NCI-H146 treated with DMSO at 0.1 percent for 48 hours (cell line): ENCODE results near the gene TJP3.

Experiments used
- DNase-seq: peaks from one replicate; lab custom pipeline; 2025; ENCODE audit not compliant: unreplicated experiment; lab: John Stamatoyannopoulos, UW

TJP3 gene

DNA sequence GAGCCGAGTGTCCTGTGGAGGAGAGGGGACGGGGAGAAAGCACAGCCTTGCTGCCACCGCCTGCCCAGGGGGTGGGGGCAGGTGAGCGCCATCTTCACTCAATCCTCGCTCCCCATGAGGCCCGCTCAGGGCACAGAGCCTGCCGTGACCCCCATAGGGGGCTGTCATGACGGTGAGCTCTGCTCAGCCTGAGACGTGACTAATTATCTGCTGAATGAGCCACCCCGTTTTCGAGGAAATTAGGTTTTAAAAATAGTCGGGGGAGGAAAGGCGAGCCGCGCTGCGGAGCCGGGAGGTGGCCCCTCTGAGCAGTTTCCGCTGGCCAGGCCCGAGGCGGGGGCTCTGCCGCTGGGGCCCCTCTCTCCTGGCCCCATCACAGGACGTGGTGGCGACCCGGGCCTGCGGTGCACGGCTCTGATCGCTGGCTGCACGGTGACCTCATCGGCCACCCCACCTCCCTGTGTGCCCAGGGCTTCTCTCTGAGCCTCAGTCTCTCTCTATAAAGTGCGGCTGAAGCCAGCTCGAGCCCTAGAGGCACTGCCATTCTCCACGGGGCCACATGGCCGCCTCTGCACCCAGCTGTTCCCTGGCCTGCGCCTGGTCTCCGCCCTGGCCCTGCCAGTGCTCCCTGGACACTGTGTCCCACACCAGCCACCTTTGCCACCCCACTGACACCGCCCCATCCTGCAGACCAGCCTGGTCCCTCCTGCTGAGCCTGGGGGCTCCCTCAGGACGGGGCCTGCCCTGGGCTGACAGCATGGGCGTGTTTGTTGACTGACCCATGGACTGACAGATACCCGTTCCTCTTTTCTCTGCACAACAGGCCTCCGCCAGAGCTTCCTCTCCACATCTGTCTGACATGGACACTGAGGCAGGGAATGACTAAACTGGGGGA is 36.3 kb upstream of the TJP3 start:
- DNase-seq, result no peak

DNA sequence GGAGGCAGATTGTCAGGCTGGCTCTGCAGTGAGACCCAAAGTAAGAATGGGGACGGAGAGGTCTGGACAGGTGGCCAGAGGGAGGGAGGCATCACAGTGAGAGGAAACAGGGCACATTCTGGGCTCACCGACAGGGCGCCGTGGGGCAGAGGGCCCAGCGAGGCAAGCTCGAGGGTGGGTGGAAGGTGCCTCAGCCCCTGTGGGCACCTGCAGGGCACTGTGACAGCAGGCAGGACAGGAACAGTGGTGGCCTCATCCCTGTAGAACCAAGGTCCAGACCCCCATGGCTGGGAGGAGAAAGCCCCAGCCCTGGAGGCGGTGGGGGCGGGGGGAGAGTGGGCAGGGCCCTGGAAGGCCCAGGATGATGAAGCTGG is 35.6 kb upstream of the TJP3 start:
- no peak for DNase-seq

DNA sequence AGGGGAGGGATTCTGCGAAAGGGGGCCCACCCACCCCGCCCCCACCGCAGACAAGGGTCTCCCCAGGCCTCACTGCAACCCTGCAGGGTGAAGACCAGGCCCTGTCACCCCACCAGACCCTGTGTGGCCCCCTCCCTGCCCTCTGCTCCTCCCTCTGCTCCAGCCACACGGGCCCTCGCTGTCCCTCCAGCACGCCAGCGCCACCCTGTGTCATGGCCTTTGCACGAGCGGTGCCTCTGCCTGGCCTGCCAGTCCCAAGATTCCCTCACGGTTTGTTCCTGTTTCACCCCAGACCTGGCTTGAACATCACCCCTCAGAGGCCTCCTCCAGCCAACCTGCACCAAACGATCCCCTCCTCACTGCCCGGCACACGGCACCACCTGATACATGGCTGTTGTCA is 35.2 kb upstream of the TJP3 start:
- DNase-seq, result no peak

DNA sequence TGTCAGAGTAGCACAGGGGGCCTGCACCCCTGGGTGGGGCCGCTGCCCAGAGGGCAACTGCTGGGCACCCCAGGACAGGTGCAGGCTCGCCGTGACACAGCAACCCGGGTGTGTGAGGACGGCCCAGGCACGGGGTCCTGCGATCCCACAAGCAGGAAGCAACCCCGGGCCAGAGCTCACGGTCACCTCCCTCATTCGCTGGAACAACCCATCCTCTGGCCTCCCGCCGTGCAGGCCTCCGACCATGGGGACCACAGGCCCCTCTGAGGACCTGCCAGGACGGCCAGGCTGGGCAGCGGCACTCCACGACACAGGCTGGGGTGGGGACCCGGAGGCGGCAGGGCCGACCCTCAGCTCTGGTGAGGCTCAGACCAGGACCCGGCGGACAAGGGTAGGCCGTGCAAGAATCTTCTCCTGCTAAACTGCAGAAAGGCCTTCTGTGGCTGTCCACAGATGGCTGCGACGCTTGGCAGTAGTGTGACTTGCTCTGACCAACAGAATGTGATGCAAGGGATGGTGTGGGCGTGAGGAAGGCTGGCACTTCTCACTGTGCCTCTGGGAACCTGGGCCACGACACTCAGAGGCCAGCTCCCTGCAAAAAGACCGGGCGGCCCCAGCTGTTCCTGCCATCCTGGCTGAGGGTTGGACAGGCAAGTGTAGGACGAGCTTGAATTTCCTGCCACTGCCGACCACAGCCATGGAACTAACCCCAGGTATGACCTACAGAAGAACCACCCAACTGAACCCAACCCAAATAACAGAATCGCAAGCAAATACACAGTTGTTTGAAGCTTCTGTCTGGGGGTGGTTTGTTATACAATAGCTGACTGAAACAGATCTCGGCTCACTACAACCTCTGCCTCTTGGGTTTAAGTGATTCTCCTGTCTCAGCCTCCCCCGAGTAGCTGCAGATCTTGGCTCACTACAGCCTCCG is 34.4 kb upstream of the TJP3 start:
- no peak for DNase-seq

DNA sequence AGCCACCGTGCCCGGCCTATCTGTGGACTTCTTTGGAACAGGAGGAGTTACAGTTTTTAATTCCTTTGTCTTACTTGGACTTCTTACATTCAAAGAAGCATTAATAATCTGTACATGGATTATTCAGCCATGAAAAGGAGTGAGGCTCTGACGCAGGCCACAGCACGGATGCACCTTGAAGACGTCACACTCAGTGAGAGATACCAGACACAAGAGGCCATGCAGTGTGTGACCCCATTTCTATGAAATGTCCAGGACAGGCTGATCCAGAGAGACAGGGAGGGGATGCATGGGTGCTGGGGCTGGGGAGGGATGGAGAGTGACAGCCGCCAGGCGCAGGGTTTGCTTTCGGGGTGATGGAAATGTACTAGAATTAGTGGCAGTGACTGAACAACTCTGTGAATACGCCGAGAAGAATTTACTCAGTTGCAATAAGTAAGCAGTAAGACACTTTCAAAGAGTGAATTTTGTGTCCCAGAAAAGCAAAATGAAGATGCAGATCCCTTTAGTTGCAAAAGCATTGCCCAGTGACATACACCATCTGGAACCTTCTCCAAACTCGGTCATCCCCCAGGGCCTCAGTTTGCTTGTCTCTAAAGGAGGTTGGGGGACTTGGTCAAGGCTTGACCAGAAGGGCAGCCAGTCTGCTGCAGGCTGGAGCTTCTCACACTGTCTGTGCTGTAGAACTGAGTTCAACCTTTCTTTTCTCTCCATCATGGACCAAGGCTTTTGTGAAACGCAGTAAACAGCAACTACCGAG is 33.2 kb upstream of the TJP3 start:
- no peak for DNase-seq

DNA sequence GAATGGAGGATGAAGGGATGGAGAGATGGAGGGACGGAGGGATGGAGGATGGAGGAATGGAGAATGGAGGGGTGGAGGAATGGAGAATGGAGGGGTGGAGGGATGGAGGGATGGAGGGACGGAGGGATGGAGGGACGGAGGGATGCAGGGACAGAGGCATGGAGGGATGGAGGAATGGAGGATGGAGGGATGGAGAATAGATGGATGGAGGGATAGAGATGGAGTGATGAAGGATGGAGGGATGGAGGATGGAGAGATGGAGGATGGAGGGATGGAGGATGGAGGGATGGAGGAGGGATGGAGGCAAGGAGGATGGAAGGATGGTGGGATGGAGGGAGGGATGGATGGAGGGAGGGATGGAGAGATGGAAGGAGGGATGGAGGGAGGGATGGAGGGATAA is 30.0 kb upstream of the TJP3 start:
- no peak for DNase-seq

DNA sequence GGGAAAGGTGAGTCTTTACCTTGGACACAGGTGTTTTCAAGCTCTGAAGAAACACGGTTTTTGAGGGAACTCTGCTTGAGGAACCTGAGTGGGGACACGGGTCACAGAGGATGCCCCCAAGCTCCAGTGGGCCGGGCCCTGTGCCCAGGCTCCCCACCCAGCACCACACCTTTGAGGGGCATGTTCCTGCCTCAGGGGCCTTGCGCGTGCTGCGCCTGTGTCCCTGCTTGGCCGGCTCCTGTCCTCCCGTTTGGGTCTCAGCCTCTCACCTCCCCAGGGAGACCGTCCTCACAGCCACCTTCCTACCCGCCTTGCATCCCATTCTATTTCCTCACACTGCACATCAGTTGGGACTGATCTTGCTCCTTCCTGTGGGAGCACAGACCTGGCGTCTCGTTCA is 29.0 kb upstream of the TJP3 start:
- no peak for DNase-seq

DNA sequence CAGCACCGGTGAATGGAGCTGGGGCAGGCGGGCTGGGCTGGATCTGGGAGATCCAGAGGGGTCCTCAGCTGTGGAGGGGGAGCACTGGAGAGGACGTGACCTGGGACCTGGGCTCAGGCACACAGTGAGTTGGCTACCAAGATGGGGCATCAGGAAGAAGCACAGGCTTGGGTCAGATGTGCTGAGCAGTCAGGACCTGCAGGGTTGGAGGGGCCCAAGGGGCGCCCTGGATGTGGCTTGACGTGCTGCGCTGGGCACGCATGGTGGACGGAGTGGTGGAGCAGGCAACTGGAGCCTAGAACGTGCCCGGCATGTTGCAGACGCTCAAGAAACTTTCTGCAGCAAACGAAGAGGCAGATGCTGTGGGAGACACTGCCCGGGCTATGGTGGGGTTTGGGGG is 28.6 kb upstream of the TJP3 start:
- DNase-seq, result no peak

DNA sequence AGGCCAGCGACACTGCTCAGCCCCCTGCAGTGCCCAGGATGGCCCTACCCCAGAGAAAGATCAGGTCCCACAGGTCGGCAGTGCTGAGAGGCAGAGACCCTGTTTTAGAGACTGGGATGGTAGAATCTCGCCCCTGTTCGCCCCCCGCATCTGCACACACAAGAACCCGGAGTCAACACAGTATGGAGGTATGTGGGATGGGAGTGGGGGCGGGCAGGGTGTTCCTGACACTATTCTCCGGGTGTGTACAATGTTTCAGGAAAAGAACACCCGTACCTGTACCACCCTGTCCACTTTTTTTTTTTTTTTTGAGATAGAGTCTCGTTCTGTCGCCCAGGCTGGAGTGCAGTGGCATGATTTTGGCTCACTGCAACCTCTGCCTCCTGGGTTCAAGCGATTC is 27.2 kb upstream of the TJP3 start:
- no peak for DNase-seq

DNA sequence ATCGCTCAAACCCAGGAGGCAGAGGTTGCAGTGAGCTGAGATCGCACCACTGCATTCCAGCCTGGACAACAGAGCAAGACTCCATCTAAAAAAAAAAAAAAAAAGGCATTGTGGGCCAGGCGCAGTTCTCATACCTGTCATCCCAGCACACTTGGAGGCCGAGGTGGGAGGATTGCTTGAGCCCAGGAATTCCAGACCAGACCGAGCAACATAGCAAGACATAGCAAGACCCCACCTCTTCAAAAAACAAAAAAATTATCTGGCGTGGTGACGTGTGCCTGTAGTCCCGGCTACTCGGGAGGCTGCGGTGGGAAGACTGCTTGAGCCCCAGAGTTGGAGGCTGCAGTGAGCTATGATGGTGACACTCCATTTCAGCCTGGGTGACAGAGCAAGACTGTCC is 25.9 kb upstream of the TJP3 start:
- DNase-seq, result no peak

DNA sequence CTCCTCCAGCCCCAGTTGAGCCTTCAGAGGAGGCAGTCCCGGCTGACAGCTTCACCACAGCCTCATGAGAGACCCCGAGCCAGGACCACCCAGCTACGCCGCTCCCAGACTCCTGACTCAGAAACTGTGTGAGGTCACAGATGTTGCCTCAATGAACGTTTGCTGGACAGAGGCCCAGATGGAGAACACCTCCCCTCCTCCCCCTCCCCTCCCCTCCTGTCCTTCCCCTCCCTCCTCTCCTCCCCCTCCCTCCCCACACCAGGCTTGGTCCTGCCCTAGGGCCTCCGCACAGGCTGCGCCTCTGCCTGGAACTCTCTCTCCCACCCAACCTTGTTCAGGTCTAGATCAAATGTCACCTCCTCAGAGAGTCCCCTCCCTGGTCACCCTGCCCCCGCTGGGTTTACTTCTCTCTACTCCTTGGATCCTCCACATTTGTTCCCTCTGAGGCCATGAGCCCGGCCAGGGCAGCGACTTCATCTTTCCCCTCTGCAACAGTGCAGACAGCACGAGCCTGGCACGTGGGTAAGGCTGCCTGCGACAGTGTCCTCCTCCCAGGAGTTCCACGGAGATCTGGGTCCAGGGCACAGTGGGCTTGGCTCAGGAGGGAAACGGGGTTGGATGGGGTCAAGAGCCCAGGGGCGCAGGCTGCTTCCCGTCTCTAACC is 25.3 kb upstream of the TJP3 start:
- DNase-seq, result no peak

DNA sequence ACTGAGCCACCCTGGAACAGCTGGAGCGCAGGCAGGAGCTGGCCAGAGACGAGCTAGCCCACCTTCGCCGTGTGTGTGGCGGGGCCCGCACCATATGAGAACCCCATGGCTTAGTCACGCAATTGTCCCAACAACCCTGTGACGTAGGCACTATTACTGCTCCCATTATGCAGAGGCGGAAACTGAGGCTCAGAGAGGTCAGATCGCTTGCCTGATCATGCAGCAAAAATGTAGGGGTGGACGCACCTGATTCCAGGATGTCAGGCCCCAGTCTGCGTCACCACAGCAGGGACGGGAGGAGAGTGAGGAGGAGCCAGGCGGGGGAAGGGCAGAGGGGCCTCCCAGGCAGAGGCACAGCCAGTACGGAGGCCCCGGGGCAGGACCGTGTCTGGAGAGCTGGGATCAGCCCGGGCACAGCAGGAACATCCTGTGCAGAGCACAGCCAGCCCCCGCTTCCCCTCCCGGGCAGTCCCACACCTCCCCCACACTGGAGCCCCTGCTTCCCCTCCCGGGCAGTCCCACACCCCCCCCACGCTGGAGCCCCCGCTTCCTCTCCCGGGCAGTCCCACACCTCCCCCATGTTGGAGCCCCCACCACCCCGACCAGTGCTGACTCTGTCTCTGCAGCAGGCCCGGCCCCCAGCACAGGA is 24.7 kb upstream of the TJP3 start:
- no peak for DNase-seq

DNA sequence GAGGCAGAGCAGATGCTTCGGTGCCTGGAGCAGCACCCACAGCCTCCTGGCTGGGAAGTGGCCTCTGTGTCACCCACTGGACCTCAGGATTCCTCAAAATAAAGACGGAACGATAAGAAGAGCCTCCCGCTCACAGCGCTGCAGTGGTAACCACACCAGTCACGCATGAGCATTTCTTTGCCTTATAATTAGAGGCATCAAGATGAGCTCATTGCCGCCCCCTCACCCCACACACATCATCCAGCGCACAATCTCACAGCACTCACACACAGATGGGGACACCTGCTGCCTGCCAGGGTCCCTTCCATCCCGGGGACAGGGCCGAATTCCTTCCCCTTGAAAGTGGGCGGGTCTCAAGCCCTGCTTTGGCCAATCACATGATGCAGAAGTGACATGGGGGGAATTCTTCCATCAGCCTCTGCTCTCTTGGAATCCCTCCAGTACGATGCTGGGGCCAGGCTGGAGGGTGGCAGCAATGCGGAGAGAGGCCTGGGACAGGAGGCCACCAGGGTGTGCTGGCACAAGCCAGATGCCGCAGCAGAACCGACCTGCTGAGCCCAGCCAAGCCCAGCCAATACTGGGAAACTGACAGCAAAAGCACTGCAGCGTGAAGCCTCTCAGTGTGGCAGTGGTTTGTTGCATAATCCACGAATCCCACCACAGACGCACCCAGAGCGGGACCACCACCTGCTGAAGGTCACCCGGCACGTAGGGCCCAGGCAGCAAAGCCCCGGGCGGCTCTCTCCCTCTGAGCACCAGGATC is 23.9 kb upstream of the TJP3 start:
- DNase-seq, result no peak

DNA sequence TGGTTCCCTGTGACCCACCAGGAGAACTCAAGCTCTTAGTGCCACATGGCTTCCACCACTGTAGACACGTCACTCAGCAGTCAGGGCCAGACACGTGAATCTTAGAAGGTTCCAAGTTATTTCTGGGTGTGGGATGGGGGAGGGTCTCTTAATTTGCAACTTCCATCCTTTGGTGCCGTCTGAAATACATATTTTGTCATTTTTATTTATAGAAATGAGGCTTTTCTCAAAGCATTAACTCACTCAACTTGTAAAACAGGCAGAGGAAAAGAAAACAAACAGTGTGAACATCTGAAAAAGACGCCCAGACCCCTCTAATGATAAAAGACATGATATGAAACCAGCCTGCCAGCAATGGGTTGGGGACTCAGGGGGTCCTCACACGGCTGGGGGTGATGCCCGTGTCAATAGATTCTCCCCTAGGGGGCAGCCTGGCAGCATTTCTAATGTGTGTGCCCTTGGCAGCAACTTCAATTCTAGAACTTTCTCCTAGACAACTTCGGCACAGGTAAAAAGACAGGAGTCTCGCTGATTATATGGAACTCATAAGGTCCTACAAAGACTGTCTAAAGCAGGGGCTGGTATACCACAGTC is 23.3 kb upstream of the TJP3 start:
- no peak for DNase-seq

DNA sequence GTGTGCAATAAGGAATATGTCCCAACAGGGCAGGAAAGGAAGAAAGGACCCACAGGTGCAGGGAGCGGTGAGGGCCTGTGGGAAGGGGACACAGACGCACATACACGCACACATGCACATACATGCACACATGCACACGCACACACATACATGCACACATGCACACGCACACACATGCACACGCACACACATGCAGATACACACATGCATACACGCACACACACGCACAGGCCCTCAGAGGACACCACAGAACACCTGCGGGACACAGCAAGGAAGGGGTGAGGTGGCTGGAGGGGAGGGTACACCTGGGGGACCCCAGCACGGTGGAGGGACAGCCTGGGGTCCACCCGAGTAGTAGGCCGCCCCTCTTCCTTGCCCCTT is 20.8 kb upstream of the TJP3 start:
- no peak for DNase-seq

DNA sequence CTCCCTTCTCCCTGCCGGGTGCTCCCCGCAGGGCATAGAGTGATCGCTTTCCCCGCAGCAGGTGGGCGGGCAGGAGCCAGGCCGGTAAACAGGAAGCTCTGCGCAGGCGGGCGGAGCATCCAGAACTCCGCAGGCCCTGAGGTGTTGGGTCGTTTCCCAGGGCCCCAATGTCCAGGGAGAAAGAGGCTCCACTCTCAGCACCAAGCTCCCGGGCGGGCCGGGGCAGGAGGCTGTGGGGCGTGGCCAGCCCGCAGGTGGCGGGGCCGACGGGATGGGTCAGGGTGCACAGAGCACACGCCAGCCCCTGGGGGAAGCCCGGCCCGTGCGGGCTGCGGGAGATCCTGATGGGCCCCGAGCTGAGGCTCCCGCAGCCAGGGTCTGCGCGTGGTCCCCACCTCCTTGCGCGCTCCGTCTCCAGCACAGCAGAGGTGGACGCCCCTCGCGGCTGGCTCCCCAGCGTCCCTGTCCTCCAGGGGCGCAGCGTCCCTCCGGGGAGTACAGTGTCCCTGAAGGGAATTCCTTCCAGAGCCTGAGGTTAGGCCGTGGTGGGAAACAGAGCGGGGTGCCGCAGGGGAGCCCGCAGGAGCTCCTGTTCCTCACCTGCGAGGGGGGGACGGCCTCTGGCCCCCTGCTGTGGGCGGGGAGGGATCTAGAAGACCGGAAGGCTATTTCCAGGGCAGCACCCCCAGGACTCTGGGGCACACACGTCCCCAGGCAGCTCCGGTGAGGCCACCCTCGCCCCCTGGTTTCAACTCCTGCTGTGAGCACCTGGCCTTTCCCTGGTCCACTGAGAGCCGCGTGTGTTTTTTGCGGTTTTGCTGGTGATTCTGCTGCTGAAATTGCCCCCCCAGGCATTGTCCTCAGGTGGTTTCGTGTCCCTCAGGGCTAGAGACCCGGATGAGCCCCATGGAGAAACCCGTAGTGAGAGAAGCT is 20.1 kb upstream of the TJP3 start:
- peak; percentile 59 for DNase-seq

DNA sequence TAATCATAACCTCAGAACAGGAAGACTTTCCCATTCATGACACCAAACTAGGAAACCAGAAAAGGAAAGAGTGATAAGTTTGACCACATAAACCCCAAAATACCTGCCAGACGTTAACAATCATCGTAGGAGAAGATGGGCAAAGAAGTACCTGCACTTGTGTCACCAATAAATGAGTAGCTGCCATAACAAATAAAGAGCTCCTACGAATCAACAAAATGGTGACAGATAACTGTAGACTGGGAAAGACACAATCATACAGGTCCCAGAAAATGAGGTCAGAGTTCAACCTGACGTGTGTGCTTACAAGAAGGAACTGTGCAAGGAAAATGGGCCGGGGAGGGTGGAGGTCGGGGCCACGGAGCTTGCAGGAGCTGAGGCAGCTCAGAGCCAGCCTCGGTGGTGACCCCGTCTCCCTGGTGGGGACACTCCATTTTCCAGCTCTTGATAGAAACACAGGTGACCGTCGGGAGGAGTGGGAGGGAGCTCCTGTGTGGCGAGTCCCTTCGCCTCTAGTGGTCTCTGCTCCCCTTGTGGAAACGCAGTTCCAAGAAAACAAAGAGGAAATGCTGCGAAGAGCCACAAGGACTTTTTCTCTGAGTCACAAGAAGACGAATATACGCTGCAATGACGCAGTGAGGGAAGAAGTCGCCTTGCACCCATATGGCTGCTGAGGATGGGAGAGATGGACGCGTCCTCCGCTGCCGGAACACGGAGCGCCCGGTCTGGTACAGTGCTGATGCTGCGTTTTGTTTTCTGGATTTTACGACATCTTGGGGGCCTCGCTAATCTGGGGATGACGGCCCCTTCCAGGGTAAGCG is 17.4 kb upstream of the TJP3 start:
- no peak for DNase-seq

DNA sequence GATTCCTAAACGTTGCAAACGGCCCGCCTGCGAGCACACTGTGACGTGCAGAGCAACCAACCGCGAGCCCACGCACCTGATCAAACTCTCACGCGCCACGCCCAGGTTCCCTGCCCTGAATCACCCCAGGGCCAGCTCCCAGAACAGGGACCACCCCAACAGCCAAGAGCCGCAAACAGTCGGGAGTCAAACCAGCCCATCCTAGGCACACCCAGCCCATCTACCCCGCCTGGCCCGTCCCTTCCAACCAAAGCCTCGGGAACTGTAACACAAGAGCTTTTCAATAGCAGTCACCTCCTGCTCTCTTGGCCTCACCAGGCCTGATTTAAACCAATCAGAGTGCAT is 16.8 kb upstream of the TJP3 start:
- DNase-seq, result no peak
